Measurements from ENCODE around the gene FAXC.

Gene FAXC

DNA sequence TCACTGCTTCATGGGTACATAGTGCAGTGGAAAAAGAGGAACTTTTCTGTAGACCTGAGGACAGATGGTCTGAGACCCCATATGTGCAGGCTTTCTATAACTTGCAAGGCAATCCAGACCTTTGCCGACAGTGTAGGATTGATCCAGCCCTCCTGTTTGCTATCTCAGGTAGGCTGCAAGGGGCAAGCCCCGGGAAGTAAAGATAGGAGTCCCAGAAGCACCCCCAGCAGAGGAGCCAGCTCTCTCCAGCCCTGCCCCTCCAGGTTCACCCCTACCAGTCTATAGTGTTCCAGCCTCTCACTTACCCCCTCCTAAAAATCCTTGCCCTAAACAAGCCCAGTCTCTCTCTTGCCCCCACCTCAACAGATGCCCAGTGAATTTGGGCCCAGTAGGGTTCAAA, 96.2 kb downstream of the FAXC start:
- Histone ChIP-seq H3K27me3 (ENCODE audit: control insufficient read depth, insufficient read depth, low read length) (no peaks in the 10 kb centered on the region), H3K9me3 (ENCODE audit: control insufficient read depth, insufficient read depth, low read length) (no peaks in the 10 kb centered on the region)

DNA sequence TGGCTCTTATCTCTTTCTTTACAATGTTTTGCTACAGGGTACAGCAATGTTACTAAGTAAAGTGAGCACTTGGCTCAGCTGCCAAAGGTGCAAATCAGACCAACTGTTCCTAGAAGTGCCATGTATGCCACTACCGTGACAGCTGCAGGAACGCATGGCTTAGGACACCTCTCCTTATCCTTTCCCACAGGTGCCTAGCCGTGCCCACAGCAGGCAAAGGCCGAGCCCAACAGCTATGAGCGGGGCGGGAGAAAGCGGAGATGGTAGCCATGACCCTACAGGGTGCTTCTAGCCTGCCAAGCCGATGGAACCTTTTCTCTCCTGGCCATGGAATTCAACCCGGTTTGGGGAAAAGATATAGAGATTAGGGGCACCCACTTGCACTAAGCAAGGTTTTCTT, 97.1 kb downstream of the FAXC start:
- H3K9ac ChIP-seq (ENCODE audit: low read depth, low read length) = no peak overlapping the region
- no peaks in the 10 kb centered on the region for H3K27me3 ChIP-seq (ENCODE audit: control insufficient read depth, insufficient read depth, low read length)
- H3K4me3 ChIP-seq (ENCODE audit: low read depth, low read length) = no peak overlapping the region
- H3K9me3 ChIP-seq (ENCODE audit: control insufficient read depth, insufficient read depth, low read length) = no peaks in the 10 kb centered on the region
- no peak overlapping the region for H3K27ac ChIP-seq (ENCODE audit: low read depth, low read length)
- no peaks in the 10 kb centered on the region for H3K36me3 ChIP-seq (ENCODE audit: control insufficient read depth, insufficient read depth, low read length)
- H3K4me1 ChIP-seq (ENCODE audit: control insufficient read depth, insufficient read depth, low read length) = no peaks in the 10 kb centered on the region

More for the DNA sequence above, 96.2 kb downstream of the FAXC start:
- Histone ChIP-seq H3K9ac (ENCODE audit: low read depth, low read length) (no peak overlapping the region), H3K4me3 (ENCODE audit: low read depth, low read length) (no peak overlapping the region), H3K36me3 (ENCODE audit: control insufficient read depth, insufficient read depth, low read length) (no peaks in the 10 kb centered on the region), H3K4me1 (ENCODE audit: control insufficient read depth, insufficient read depth, low read length) (no peaks in the 10 kb centered on the region), H3K27ac (ENCODE audit: low read depth, low read length) (no peak overlapping the region)

DNA sequence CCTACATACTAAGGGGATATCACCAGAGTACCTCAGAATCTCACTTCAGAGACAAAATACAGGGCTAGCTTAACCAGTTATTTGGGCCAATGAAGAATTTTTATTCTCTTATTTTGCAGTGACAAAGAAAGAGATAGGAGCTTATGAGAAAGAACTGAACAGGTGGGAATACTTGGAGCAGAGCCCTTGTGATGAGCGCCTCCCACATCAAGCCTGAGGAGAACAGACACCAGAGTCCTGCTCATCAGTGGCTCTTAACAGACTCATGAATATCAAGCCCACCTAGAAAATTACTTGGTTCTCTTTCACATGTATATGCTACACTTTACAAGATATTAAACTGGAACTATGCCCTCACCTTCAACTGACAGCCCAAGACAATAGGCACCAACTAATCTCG, 99.0 kb downstream of the FAXC start:
- no peak overlapping the region for H3K4me3 ChIP-seq (ENCODE audit: low read depth, low read length)
- H3K27me3 ChIP-seq (ENCODE audit: control insufficient read depth, insufficient read depth, low read length) = no peaks in the 10 kb centered on the region
- no peak overlapping the region for H3K27ac ChIP-seq (ENCODE audit: low read depth, low read length)
- no peaks in the 10 kb centered on the region for H3K4me1 ChIP-seq (ENCODE audit: control insufficient read depth, insufficient read depth, low read length)
- no peaks in the 10 kb centered on the region for H3K9me3 ChIP-seq (ENCODE audit: control insufficient read depth, insufficient read depth, low read length)
- no peak overlapping the region for H3K9ac ChIP-seq (ENCODE audit: low read depth, low read length)
- no peaks in the 10 kb centered on the region for H3K36me3 ChIP-seq (ENCODE audit: control insufficient read depth, insufficient read depth, low read length)

DNA sequence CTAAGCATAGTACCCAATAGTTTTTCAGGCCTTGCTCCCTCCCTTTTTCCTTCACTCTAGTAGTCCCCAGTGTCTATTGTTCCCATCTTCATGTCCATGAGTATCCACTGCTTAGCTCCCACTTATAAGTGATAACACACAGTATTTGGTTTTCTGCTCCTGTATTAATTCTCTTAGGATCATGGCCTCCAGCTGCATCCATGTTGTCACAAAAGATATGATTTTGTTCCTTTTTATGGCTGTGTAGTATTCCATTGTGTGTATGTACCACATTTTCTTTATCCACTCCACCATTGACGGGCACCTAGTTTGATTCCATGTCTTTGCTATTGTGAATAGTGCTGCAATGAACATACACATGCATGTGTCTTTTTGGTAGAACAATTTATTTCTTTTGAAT, 102.9 kb downstream of the FAXC start:
- Histone ChIP-seq H3K27me3 (ENCODE audit: control insufficient read depth, insufficient read depth, low read length) (no peaks in the 10 kb centered on the region), H3K4me1 (ENCODE audit: control insufficient read depth, insufficient read depth, low read length) (no peaks in the 10 kb centered on the region), H3K36me3 (ENCODE audit: control insufficient read depth, insufficient read depth, low read length) (no peaks in the 10 kb centered on the region), H3K9ac (ENCODE audit: low read depth, low read length) (no peak overlapping the region), H3K27ac (ENCODE audit: low read depth, low read length) (no peak overlapping the region), H3K9me3 (ENCODE audit: control insufficient read depth, insufficient read depth, low read length) (no peaks in the 10 kb centered on the region), H3K4me3 (ENCODE audit: low read depth, low read length) (no peak overlapping the region)

DNA sequence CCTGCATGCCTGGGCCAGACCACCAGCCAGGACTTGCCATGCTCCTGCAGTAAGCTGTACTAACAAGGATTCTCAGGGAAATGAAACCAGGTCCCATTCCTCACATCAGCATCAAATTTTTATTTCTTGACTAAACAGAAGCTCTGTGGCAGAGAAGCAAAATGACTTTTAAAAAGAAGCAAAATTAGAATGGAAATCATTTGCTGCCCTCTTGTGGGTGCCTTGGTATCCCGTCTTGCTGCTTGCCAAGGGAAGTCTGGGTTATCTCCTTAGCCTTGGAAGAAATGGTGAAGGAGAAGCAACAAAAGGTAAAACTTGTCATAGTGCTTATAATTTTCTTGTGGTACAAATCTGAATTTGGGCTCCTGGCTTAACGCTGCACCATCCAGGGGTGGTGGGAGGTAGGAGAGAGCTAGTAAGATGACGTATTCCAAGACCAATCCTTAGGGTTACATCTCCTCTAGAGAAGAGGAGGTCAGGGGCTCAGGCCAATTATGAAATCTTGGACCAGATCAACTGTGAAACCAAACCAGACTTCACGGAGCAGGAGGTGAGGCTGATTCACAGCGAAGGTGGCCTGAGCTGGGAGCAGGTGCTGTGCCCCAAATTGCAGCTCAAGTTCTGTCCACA, 107.5 kb downstream of the FAXC start:
- H3K9ac ChIP-seq (ENCODE audit: low read depth, low read length) = no peak overlapping the region
- no peak overlapping the region for H3K4me3 ChIP-seq (ENCODE audit: low read depth, low read length)
- H3K4me1 ChIP-seq (ENCODE audit: control insufficient read depth, insufficient read depth, low read length) = no peaks in the 10 kb centered on the region
- H3K27me3 ChIP-seq (ENCODE audit: control insufficient read depth, insufficient read depth, low read length) = no peaks in the 10 kb centered on the region
- no peaks in the 10 kb centered on the region for H3K9me3 ChIP-seq (ENCODE audit: control insufficient read depth, insufficient read depth, low read length)
- no peaks in the 10 kb centered on the region for H3K36me3 ChIP-seq (ENCODE audit: control insufficient read depth, insufficient read depth, low read length)
- H3K27ac ChIP-seq (ENCODE audit: low read depth, low read length) = no peak overlapping the region

DNA sequence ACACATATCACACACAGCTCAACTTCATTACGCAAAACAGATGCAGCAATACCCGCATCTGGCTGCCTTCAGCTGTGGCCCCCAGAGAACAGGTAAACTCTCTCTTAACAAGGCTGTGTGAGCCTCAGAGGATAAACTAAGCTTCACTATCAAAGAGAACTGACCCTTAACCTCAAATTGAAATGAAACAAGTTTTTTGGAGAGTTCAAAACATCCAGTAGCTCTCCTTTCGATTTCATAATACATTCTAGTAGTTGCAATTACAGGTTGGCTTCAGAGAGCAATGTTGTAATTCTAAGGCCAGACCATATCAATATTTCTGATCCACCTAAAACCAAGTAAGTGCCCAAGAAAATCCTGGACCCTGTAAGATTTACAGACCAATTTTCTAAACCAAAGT, 113.5 kb downstream of the FAXC start:
- no peak overlapping the region for H3K4me3 ChIP-seq (ENCODE audit: low read depth, low read length)
- H3K4me1 ChIP-seq (ENCODE audit: control insufficient read depth, insufficient read depth, low read length) = no peaks in the 10 kb centered on the region
- H3K9ac ChIP-seq (ENCODE audit: low read depth, low read length) = no peak overlapping the region
- H3K27ac ChIP-seq (ENCODE audit: low read depth, low read length) = no peak overlapping the region
- no peaks in the 10 kb centered on the region for H3K36me3 ChIP-seq (ENCODE audit: control insufficient read depth, insufficient read depth, low read length)
- no peaks in the 10 kb centered on the region; the same call in 1 of the 2 replicates for H3K27me3 ChIP-seq (ENCODE audit: control insufficient read depth, insufficient read depth, low read length)
- H3K9me3 ChIP-seq (ENCODE audit: control insufficient read depth, insufficient read depth, low read length) = no peaks in the 10 kb centered on the region

DNA sequence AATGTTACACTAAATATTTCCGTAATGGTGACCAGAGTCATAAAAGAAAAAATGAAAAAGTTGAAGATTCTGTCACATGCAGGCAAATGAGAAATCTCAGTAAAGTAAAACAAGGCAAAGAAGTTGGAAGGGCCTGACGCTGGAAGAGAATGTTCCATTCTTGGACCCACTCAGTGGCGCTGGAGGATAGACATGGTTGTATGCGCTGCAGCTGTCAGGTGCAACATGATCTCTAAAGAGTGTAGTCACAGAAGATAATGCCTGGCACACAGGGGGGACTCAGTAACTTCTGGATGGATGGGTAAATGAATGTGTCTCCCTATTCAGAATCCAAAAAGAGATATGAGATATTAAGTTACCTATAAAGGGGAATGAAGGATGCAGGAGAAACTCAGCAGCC, 116.3 kb downstream of the FAXC start:
- H3K4me1 ChIP-seq (ENCODE audit: control insufficient read depth, insufficient read depth, low read length) = no peaks in the 10 kb centered on the region
- no peak overlapping the region for H3K4me3 ChIP-seq (ENCODE audit: low read depth, low read length)
- no peak overlapping the region for H3K27ac ChIP-seq (ENCODE audit: low read depth, low read length)
- H3K27me3 ChIP-seq (ENCODE audit: control insufficient read depth, insufficient read depth, low read length) = no peaks in the 10 kb centered on the region; the same call in 1 of the 2 replicates
- no peaks in the 10 kb centered on the region for H3K36me3 ChIP-seq (ENCODE audit: control insufficient read depth, insufficient read depth, low read length)
- H3K9ac ChIP-seq (ENCODE audit: low read depth, low read length) = no peak overlapping the region
- H3K9me3 ChIP-seq (ENCODE audit: control insufficient read depth, insufficient read depth, low read length) = no peaks in the 10 kb centered on the region

DNA sequence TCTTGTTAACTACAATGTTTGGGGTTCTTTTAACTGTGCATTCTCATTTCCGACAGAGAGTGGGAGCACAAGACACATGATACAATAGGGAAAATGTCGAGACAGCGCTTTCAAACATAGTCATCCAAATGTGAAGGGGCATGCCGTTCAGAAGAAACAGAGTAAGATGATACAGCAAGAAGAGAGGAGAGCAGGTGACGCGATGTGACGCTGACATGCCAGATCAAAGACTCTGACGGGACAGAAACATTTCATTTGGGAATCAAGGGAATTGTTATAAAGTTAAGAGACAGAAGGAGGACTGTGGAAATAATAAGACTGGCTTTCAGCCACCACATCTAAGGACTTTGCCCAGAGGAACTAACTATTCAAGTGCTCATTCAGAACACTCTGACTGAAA, 117.4 kb downstream of the FAXC start:
- Histone ChIP-seq H3K27ac (ENCODE audit: low read depth, low read length) (no peak overlapping the region), H3K4me3 (ENCODE audit: low read depth, low read length) (no peak overlapping the region), H3K27me3 (ENCODE audit: control insufficient read depth, insufficient read depth, low read length) (no peaks in the 10 kb centered on the region; the same call in 1 of the 2 replicates), H3K9ac (ENCODE audit: low read depth, low read length) (no peak overlapping the region), H3K36me3 (ENCODE audit: control insufficient read depth, insufficient read depth, low read length) (no peaks in the 10 kb centered on the region), H3K9me3 (ENCODE audit: control insufficient read depth, insufficient read depth, low read length) (no peaks in the 10 kb centered on the region), H3K4me1 (ENCODE audit: control insufficient read depth, insufficient read depth, low read length) (no peaks in the 10 kb centered on the region)

DNA sequence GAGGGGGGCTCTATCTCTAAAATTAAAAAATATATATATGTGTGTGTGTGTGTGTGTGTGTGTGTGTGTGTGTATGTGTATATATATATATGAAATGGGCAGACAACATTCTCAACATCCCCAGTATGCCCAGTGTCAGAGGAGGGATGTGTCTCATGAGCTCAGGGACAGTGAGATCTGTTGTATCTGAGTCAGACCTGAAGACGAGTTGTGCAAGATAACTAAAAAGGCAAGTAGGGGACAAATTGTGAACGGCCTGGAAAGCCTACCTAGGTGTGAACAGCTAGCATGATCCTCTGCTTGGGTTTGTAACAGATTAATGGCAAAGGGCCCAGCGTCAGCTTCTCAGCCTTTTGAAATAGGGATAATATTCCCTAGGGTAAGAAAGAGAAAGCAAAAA, 124.3 kb downstream of the FAXC start:
- no peak overlapping the region for H3K9ac ChIP-seq (ENCODE audit: low read depth, low read length)
- H3K27ac ChIP-seq (ENCODE audit: low read depth, low read length) = no peak overlapping the region
- no peaks in the 10 kb centered on the region for H3K27me3 ChIP-seq (ENCODE audit: control insufficient read depth, insufficient read depth, low read length)
- peaks cover 2% of the 10 kb centered on the region for H3K4me1 ChIP-seq (ENCODE audit: control insufficient read depth, insufficient read depth, low read length)
- no peaks in the 10 kb centered on the region for H3K36me3 ChIP-seq (ENCODE audit: control insufficient read depth, insufficient read depth, low read length)
- no peaks in the 10 kb centered on the region for H3K9me3 ChIP-seq (ENCODE audit: control insufficient read depth, insufficient read depth, low read length)
- H3K4me3 ChIP-seq (ENCODE audit: low read depth, low read length) = no peak overlapping the region
